Trophoblast cell (in vitro differentiated cells and primary cell): ENCODE results near the gene PNPLA5.

Experiments
- DNase-seq, 2 donors: peaks; one replicate each; pipeline ENCODE4 v3.0.0-alpha.2; 2016
- H2AFZ ChIP-seq: 2 replicates; pipeline ENCODE4 v1.6.1; 2013; ENCODE audit warnings: low read length, moderate library complexity, mild to moderate bottlenecking; ENCODE audit not compliant: insufficient read depth, poor library complexity
- H2AK5ac ChIP-seq: 2 replicates; pipeline ENCODE4 v1.6.1; 2013; ENCODE audit warnings: mild to moderate bottlenecking, low read length
- H2BK120ac ChIP-seq: 2 replicates; pipeline ENCODE4 v1.6.1; 2013; ENCODE audit warnings: low read length, mild to moderate bottlenecking, moderate library complexity; ENCODE audit not compliant: insufficient read depth, poor library complexity
- H2BK12ac ChIP-seq: 2 replicates; pipeline ENCODE4 v1.6.1; 2013; ENCODE audit warnings: mild to moderate bottlenecking, low read length, moderate library complexity
- H2BK5ac ChIP-seq: 2 replicates; pipeline ENCODE4 v1.6.1; 2013; ENCODE audit warnings: low read length, low read depth, moderate library complexity, mild to moderate bottlenecking; ENCODE audit not compliant: poor library complexity
- H3K14ac ChIP-seq: 2 replicates; pipeline ENCODE4 v1.6.1; 2013; ENCODE audit warnings: mild to moderate bottlenecking, low read length
- H3K18ac ChIP-seq: 2 replicates; pipeline ENCODE4 v1.6.1; 2013; ENCODE audit warnings: mild to moderate bottlenecking, low read length
- H3K23ac ChIP-seq: 2 replicates; pipeline ENCODE4 v1.6.1; 2013; ENCODE audit warnings: low read length
- H3K27ac ChIP-seq: 2 replicates; pipeline ENCODE4 v1.5.1; 2013; ENCODE audit warnings: low read depth, mild to moderate bottlenecking, inconsistent platforms, low read length, moderate library complexity
- H3K27me3 ChIP-seq: 2 replicates; pipeline ENCODE4 v1.6.1; 2013; ENCODE audit warnings: inconsistent platforms, mild to moderate bottlenecking, low read length, moderate library complexity; ENCODE audit not compliant: insufficient read depth
- H3K36me3 ChIP-seq, 2 experiments: 1 replicate in 1 of 2; 2 replicates in 1 of 2; pipeline ENCODE4 v1.6.1; 2013; ENCODE audit warnings: low read length in 2 of 2, mild to moderate bottlenecking in 2 of 2, moderate library complexity in 1 of 2; ENCODE audit not compliant: insufficient read depth in 2 of 2, control insufficient read depth in 1 of 2
- H3K4ac ChIP-seq: 2 replicates; pipeline ENCODE4 v1.6.1; 2013; ENCODE audit warnings: low read depth, mild to moderate bottlenecking, low read length, moderate library complexity
- H3K4me1 ChIP-seq, 2 experiments: 1 replicate in 1 of 2; 2 replicates in 1 of 2; pipeline ENCODE4 v1.6.1; 2013; ENCODE audit warnings: low read length in 2 of 2, mild to moderate bottlenecking in 2 of 2, moderate library complexity in 1 of 2; ENCODE audit not compliant: insufficient read depth in 2 of 2, control insufficient read depth in 1 of 2
- H3K4me2 ChIP-seq: 2 replicates; pipeline ENCODE4 v1.6.1; 2013; ENCODE audit warnings: inconsistent platforms, mild to moderate bottlenecking, low read length, moderate library complexity
- H3K4me3 ChIP-seq: 2 replicates; pipeline ENCODE4 v1.5.1; 2013; ENCODE audit warnings: mild to moderate bottlenecking, low read depth, low read length, inconsistent platforms
- H3K79me1 ChIP-seq: one replicate; pipeline ENCODE4 v1.6.1; 2013; ENCODE audit warnings: low read length
- H3K79me2 ChIP-seq: 2 replicates; pipeline ENCODE4 v1.6.1; 2013; ENCODE audit warnings: low read length, mild to moderate bottlenecking; ENCODE audit not compliant: control insufficient read depth, insufficient read depth, poor library complexity
- H3K9ac ChIP-seq: 2 replicates; pipeline ENCODE4 v1.6.1; 2013; ENCODE audit warnings: mild to moderate bottlenecking, low read length
- H3K9me3 ChIP-seq: 2 replicates; pipeline ENCODE4 v1.6.1; 2013; ENCODE audit warnings: low read depth, mild to moderate bottlenecking, control low read depth, inconsistent platforms, low read length; ENCODE audit not compliant: insufficient read depth
- H4K12ac ChIP-seq: 2 replicates; pipeline ENCODE4 v1.6.1; 2013; ENCODE audit warnings: low read depth, mild to moderate bottlenecking, low read length, moderate library complexity
- H4K8ac ChIP-seq: 2 replicates; pipeline ENCODE4 v1.6.1; 2013; ENCODE audit warnings: low read depth, mild to moderate bottlenecking, low read length, moderate library complexity
- H4K91ac ChIP-seq: one replicate; pipeline ENCODE4 v1.6.1; 2013; ENCODE audit warnings: low read depth, mild to moderate bottlenecking, low read length, moderate library complexity
- WGBS: extraction: QIAGEN DNeasy Blood & Tissue Kit; methylation state at CpG from one replicate; pipeline ENCODE4 v1.1.7; 2013; ENCODE audit warnings: missing lambda C conversion rate; ENCODE audit not compliant: insufficient read length, insufficient coverage; ENCODE audit errors: extremely low coverage; 5-methylcytosine and 5-hydroxymethylcytosine counted together

PNPLA5 gene

DNA sequence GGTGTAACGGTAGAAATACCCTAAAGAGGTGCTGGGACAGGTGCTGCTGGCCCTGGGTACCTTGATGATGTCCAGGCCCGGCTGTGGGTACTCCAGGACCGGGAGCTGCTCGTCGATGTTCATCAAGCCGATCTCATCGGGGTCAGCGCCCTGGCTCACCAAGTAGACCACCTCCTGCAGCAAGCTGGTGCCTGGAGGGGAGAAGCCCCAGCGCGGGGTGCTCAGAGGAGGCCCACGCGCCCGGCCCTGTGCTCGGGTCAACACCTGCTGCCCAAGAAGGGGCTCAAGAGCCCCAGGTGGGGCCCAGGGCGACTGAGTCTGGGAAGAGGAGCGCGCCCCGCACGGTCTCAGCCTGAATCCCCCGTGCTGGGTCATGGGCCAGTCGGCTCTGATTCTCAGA lies 50.1 kb downstream of the PNPLA5 start:
- Histone ChIP-seq H3K18ac (no peak overlapping the region), H3K36me3 (no peaks in the 10 kb centered on the region), H3K79me1 (no peaks in the 10 kb centered on the region), H3K9ac (no peak overlapping the region), H3K4ac (no peak overlapping the region), H2BK120ac (no peak overlapping the region), H3K4me2 (no peak overlapping the region), H3K23ac (no peak overlapping the region), H3K79me2 (no peaks in the 10 kb centered on the region), H3K9me3 (peaks cover 4% of the 10 kb centered on the region), H4K12ac (no peak overlapping the region), H3K27me3 (no peaks in the 10 kb centered on the region), H2BK5ac (no peak overlapping the region), H4K91ac (no peak overlapping the region), H3K4me3 (no peak overlapping the region), H2AK5ac (no peak overlapping the region), H2AFZ (no peak overlapping the region), H3K27ac (no peak overlapping the region), H4K8ac (no peak overlapping the region), H3K4me1 (no peaks in the 10 kb centered on the region), H3K14ac (no peak overlapping the region), H2BK12ac (no peak overlapping the region)
- no peak for DNase-seq
- no CpG with 5 or more reads among the region's 21 CpGs for WGBS

DNA sequence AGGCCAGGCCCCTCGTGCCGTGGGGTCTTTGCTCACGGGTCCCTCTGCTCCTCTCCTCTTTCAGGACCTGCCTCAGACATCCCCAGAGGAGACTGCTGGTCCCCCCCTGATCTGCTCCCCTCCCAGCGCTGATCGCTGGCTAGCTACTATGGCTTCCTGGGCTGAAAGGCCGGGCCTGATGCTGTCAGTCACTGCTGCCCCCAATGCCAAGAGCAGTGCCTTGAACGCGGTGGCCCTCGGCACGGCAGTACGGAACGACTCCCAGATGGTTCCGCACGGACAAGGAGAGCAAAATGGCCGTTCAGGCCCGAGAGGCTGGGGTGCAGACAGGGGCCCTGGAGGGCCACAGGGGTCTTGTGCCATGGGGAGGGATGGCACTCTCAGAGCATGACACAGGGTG lies 51.0 kb downstream of the PNPLA5 start:
- Histone ChIP-seq H3K9ac (no peak overlapping the region), H4K8ac (no peak overlapping the region), H4K91ac (no peak overlapping the region), H3K36me3 (no peaks in the 10 kb centered on the region), H3K79me1 (no peaks in the 10 kb centered on the region), H3K14ac (no peak overlapping the region), H3K4me3 (no peak overlapping the region), H2BK12ac (no peak overlapping the region), H3K18ac (no peak overlapping the region), H3K27me3 (no peaks in the 10 kb centered on the region), H2AFZ (no peak overlapping the region), H4K12ac (no peak overlapping the region), H2AK5ac (no peak overlapping the region), H3K9me3 (peaks cover 4% of the 10 kb centered on the region), H2BK120ac (no peak overlapping the region), H3K79me2 (no peaks in the 10 kb centered on the region), H3K4me1 (no peaks in the 10 kb centered on the region), H3K23ac (no peak overlapping the region), H3K4ac (no peak overlapping the region), H2BK5ac (no peak overlapping the region), H3K4me2 (no peak overlapping the region), H3K27ac (no peak overlapping the region)
- DNase-seq, result no peak
- no CpG with 5 or more reads among the region's 16 CpGs for WGBS

DNA sequence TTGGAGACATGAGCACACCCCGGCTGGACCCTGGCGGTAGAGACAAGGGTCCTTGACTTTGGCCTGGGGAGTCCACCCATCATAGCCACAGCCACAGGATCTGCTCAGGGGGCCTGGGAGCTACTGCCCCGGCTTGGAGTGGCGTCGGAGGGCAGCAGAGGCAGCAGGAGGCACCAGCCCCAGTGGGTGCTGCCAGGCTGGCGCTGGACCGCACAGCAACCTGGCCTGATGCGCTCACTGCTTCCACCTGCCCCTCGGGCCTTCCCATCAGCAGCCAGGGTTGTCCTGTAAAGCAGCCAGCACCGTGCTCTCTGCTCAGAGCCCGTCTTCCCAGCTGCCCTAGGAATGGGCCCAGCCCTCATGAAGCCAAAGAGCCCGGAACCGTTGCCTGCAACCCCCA lies 51.4 kb downstream of the PNPLA5 start:
- H4K8ac ChIP-seq, result no peak overlapping the region
- no peak overlapping the region for H2AK5ac ChIP-seq
- no peak overlapping the region for H4K12ac ChIP-seq
- H3K27me3 ChIP-seq, result no peaks in the 10 kb centered on the region
- H3K4me3 ChIP-seq, result no peak overlapping the region
- H2BK12ac ChIP-seq, result no peak overlapping the region
- H3K27ac ChIP-seq, result no peak overlapping the region
- H3K18ac ChIP-seq, result no peak overlapping the region
- H3K79me2 ChIP-seq, result no peaks in the 10 kb centered on the region
- no peak overlapping the region for H3K4me2 ChIP-seq
- H3K36me3 ChIP-seq, result no peaks in the 10 kb centered on the region
- no peak for DNase-seq
- H3K79me1 ChIP-seq, result no peaks in the 10 kb centered on the region
- H3K4ac ChIP-seq, result no peak overlapping the region
- H2AFZ ChIP-seq, result no peak overlapping the region
- no peak overlapping the region for H4K91ac ChIP-seq
- H3K4me1 ChIP-seq, result no peaks in the 10 kb centered on the region
- peaks cover 4% of the 10 kb centered on the region for H3K9me3 ChIP-seq
- no CpG with 5 or more reads among the region's 13 CpGs for WGBS
- no peak overlapping the region for H3K23ac ChIP-seq
- H2BK5ac ChIP-seq, result no peak overlapping the region
- H2BK120ac ChIP-seq, result no peak overlapping the region
- H3K14ac ChIP-seq, result no peak overlapping the region
- no peak overlapping the region for H3K9ac ChIP-seq

DNA sequence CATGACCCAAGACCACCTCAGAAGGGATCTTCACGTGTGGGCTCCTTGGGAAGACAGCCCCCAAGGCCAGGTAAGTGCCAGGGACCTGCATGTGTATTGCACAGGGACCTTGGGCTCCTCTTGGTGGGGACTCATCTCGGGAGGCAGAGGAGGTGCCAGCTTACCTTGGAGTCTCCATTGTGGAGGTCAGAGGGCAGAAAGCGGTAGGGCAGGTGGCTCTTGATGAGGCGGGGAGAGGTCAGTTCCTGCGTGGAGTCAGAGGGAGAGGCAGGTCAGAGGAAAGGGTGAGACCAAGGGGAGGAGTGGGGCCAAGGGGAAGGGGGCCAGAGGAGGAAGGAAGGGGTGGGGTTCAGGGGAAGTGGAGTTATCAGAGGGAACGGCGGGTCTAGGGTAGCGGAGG lies 52.0 kb downstream of the PNPLA5 start:
- no peak overlapping the region for H4K8ac ChIP-seq
- H3K4me1 ChIP-seq, result no peaks in the 10 kb centered on the region
- no peak overlapping the region for H3K4me3 ChIP-seq
- H2BK5ac ChIP-seq, result no peak overlapping the region
- no peak overlapping the region for H2AFZ ChIP-seq
- peaks cover 2% of the 10 kb centered on the region for H3K9me3 ChIP-seq
- no peak overlapping the region for H3K14ac ChIP-seq
- H3K27ac ChIP-seq, result no peak overlapping the region
- H4K12ac ChIP-seq, result no peak overlapping the region
- no peak for DNase-seq
- H3K79me2 ChIP-seq, result no peaks in the 10 kb centered on the region
- no peak overlapping the region for H3K4ac ChIP-seq
- H2BK12ac ChIP-seq, result no peak overlapping the region
- H3K4me2 ChIP-seq, result no peak overlapping the region
- no peak overlapping the region for H3K18ac ChIP-seq
- H3K23ac ChIP-seq, result no peak overlapping the region
- no peaks in the 10 kb centered on the region for H3K79me1 ChIP-seq
- H4K91ac ChIP-seq, result no peak overlapping the region
- H2BK120ac ChIP-seq, result no peak overlapping the region
- H3K36me3 ChIP-seq, result no peaks in the 10 kb centered on the region
- H2AK5ac ChIP-seq, result no peak overlapping the region
- H3K9ac ChIP-seq, result no peak overlapping the region
- WGBS, result no CpG with 5 or more reads among the region's 8 CpGs
- H3K27me3 ChIP-seq, result no peaks in the 10 kb centered on the region
